GM19351 (cell line): ENCODE data around the gene CWH43.
"Not testable (repeated sequence)": the region's sequence is repeated elsewhere in the genome, so short reads cannot be mapped to it uniquely, and the experiment has no call there.

Source experiments
- ATAC-seq: cut with Tn5 transposase; IDR thresholded peaks from one replicate; pipeline ENCODE4 v1.9.1; 2021; ENCODE audit warnings: mild to moderate bottlenecking, moderate library complexity; ENCODE audit not compliant: unreplicated experiment

CWH43 gene

DNA sequence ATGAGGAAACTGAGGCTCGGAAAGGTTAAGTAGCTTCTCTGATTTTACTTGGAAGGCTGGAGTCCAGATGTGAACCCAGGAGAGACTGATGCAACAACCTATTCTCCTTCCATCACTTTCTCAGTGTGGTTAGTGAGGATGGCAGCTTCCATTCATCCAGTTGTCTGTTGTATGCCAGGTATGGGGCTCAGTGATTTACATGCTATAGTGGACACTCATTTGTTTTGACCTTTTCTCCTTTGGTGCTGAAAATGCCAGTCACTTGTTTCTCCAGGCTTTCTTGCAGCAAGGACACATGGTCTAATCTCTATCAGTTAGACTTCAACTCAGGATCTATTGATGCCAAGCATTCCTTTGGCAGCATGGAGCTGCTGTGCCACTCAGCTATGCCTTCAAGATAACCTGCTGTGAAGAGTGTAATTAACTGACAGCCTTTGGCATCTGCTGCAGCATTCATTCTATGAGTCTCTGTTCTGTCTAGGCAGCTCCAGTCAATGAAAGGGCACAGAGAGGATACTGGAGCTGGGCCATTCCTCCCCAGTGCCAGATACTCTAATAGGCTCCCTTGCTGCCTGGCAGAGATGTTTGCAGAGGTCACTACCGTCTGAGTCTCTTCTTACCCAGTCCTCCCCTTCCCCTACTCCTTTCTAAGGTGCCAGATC, 11.0 kb upstream of the CWH43 start:
- no peak for ATAC-seq

DNA sequence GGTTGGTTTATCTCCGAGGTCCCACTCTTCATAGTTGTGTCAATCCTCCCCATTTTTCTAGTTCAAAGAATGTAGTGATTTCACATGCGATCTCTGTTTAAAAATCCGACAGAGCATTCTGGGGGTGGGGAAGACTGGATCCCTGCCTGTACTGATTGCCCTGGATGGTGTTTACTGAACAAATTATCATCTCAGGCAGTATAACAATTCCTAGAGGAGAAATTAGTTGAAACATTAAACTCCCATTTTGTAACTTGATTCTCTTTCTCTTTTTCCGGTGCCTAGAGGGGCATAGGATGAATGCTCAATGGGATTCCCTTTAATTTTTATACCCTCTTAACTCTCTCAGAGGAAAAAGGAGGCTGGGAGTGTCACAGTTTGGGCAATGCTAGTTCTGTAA, 10.0 kb upstream of the CWH43 start:
- no peak for ATAC-seq

DNA sequence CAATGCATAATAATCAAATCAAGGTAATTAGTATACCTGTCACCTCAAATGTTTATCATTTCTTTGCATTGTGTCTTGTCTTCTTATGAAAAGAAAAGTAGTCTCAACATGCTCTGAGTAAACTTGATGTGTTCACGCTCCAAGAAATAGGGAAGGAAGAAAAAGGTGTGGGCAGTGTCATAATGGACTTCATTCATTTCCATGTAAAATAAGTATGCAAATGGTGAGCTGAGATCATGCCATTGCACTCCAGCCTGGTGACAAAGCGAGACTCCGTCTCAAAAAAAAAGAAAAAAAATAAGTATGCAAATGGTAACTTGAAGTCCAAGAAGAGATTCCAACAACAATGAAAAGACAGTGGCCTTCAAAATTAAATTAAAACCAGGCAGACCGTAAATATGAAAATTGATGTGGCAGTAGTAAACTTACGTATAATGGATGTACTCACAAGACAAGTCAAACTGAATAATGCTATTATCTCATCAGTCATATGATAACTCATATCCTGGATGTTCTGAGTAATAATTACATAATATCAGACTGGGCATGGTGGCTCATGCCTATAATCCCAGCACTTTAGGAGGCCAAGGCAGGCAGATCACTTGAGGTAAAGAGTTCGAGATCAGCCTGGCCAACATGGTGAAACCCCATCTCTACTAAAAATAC, 6.0 kb upstream of the CWH43 start:
- no peak for ATAC-seq

DNA sequence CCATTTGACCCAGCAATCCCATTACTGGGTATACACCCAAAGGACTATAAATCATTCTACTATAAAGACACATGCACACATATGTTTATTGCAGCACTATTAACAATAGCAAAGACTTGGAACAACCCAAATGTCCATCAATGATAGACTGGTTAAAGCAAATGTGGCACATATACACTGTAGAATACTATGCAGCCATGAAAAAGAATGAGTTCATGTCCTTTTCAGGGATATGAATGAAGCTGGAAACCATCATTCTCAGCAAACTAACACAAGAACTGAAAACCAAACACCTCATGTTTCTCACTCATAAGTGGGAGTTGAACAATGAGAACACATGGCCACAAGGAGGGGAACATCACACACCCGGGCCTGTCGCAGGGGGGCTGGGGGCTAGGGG, 2.1 kb upstream of the CWH43 start:
- ATAC-seq: not testable (repeated sequence)

DNA sequence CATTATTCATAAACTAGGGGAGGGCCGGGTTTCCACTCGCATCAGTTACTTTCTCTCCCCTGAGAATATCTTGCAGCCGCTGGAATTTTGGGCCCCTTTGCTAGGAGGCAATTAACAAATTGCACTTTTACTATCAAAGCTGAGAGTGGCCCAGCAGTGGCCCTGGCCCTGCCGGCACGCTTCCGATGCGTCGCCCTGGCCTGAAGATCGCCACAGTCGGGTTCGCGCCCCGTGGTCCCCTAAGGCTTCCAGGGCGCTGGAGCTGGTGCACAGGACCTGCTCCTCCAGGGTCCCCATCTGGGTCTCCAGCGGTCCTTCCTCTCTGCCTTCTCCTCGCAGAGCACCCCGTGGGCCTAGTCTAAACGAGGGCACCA, 486 bp upstream of the CWH43 start:
- no peak for ATAC-seq

DNA sequence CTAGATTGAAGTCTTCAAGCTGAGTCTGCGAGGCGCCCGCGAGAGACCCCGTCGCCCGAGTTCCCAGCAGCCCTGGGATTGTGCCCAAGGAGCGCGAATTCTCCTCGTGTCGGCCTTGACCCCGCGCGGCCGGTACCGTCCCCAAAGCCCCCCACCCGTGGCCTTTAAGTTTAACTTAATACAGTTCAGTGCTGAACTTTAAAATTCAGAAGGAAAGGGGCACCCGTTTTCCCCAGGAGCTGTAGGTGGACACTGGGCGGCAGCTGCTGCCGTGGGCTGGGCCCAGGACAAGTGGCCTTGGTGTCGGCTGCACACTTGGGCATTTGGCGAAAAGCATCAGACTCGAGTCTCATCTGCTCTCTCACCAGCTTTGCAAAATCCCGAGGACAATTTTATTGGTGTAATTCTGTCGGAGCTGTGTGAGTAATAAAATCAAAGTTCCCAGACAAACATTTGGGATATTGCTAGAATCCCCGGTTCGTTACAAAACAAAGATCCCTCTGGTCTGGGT, 634 bp downstream of the CWH43 start:
- ATAC-seq: no peak

DNA sequence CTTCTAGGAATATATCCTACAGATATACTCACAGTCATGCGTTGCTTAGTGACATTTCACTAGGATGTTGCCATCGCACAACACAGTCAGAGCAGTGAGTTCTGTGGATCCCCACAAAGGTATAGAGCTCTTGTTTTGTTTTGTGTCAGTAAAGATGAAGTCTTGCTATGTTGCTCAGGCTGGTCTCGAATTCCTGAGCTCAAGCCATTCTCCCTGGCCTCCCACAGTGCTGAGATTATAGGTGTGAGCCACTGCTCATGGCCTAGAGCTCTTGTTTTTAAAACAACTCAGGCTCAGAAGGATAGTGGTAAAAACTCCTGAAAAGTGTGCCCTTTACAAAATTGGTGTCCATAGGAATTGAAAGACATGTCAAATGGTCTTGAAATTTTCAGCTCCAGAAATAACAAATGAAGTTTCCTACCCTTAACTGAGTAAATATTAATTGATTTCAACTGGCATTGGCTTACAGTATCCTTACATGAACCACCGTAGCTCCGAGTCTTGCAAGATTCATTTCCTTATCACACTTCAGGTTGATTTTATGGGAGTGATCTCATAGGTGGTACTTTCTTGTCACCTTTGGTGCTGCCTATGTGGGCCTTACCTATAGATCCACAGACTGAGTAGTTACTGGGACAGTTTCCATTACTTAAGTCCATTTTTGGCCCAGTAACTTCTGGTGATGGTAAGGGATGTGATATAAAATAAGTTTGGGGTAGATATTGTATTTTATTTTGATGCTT, 3.6 kb downstream of the CWH43 start:
- ATAC-seq: no peak

DNA sequence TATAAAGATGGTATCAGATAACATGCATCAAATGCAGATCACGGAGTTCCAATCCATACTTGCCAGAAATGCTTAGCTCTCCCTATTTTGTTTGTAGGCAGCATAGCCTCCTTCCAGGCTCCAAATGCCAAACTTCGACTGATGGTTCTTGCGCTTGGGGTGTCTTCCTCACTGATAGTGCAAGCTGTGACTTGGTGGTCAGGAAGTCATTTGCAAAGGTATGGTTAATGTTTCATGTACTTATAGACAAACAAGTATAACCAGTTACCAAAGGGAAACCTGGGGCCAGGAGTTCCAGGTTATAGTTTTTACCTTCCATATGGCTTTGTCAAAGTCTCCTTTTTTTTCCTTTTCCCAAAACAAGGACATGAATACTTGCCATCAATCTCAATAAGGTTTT, 5.3 kb downstream of the CWH43 start:
- no peak for ATAC-seq

DNA sequence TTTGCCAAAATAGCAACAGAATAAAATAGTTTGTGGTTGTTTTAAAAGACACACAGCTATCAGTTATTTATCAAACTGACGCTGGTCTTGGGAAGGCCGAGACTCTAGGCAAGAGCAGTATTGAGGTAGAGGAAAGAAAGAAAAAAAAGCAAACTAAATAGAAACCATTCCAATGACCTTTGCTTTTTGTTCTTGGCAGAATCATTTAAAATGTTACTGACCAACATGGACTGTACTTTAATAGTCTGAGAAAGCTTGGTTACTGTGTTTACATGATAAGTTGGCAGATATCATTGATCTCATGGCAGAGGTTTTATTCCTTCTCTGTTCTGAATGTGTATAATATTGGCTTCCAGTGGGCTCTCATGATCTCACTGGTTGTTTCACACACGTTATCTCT, 11.9 kb downstream of the CWH43 start:
- no peak for ATAC-seq

DNA sequence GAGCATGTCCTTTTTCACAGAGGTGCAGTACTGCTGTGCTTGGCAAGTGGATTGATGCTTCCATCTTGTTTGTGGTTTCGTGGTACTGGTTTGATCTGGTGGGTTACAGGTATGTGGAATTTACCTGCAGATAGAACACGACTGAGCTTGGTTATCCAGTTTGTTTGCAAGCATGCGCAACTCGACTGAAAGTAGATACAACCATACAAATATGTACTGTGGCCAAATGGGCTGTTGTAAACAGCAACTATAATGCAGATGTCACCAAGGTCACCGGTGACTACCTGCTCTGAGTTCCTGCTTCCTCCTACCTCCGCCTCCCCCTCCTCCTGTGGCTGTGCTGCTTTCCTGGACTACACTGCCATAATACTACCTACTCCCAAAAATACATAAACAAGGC, 12.4 kb downstream of the CWH43 start:
- ATAC-seq: no peak

DNA sequence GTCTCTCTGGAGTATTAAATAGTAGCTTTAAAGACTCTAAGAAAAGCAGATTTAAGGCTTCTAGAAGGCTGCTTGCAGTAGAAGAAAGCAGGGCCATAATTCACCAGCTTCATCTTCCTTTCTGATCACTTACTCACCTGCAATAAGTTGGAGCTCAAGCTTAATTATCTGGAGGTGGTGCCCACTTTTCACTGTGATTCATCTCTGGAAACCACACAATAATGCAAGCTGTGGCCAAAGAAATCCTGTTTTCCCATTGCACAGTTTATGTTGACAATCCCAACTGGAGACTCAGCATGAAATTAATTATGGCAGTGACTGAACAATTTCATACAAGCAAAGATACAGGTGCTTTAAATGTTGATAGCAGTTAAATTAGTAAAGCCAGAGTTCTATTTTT, 14.7 kb downstream of the CWH43 start:
- no peak for ATAC-seq

DNA sequence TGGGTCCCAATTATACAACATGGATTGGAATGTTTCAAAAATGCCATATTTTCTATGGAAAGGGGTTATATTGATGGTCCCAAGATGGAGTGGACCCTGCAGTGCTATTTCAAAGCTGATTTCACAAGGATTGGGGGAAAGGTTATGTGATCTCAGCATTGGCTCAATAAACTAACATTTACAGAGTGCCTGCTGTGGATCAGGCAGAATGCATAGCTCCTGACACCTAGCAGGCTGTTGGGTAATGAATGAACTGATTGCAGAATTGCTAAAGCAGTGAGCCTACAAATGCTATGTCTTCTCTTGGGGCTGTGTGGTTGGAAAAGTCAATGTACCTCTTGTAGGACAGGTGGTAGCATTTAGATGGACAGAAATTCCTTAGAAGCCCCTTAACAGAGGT, 16.9 kb downstream of the CWH43 start:
- no peak for ATAC-seq

DNA sequence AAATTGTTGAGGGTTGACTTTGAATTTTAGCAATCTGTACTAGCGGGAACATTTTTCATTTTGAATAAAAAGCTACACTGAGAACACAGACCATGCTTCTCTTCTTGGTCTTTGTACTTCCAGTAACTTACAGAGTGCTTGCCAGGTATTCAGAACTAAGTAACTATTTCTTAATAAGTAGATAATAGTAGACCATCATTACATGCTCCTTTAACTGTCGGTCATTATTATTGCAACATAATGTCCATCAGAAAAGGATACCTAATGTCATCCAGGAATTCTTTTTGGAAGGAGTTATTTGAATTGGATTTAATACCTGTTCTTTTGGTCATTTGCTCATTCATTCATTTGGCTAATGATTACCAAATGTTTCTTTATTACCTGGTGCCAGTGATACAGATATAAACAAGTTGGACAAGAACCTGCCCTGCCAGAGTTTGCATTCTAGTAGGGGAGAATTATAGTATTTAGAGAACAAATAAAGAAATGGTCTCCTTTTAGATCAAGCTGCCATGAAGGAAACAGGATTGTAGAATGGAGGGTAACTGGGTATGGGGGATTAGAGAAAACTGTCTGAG, 32.7 kb downstream of the CWH43 start:
- no peak for ATAC-seq

DNA sequence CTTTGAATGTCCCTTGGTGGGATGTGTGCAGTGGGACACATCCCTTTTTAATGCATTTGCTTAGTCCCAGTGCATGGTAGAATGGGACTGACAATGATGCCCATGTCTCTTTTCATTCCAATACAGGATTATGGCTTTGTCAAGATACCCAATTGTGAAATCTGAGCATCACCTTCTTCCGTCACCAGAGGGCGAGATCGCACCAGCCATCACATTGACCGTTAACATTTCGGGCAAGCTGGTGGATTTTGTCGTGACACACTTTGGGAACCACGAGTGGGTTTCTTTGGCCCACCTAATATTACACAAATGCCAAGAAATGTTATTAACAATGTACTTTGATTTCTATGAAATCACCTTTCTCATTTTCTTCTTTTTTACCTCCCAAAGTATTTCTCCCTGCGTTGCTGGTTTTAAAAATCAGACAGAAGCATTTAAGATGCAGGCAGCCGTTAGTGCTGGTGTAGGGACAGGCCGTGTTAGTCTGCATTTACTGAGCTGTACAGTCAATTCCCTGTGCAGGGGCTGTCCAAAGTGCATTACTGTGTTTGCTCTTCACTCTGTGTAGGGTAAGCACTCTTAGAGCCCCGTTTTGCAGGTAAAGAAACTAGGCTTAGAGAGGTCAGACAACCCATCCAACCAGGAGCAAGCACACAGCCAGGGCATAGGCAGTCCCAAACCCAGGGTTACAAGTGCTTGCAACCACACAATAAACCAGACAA, 46.5 kb downstream of the CWH43 start:
- ATAC-seq: no peak

DNA sequence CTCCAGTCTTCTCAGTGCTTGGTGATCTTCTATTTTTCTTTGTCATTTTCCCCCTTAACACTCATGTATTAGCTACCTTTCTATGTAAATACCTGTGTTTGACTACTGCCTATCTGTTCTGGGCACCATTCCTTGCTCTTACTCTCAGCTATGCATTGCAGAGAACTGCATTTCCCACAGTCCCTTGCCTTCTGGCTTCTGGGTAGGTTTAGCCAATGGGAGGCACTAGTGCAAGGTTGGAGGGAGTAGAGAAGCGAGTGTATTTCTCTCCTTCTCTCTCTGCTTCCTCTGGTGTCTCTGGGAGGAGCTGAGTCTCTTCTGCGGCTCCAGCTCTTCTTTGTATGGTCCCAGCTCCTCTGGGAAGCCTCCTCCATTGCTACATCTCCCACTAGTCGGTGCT, 50.5 kb downstream of the CWH43 start:
- ATAC-seq: no peak

DNA sequence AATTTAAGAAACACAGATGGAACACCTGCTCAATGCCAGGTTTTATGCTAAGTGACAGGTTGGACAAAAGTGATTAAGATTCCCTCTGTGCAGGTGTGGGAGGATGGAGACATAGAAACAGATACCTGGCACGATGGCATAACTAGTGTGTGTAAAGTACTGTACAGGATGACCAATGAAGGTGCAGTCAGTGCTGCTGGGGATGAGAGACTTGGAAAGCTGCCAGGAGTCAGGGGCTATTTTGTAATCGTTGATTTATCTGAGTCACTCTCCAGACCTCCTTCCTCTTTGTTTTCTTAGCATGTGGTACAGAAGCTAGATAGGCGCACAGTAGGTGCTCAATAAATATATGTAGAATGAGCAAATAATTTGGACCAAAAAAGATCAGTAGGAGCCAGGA, 58.2 kb downstream of the CWH43 start:
- ATAC-seq: no peak

DNA sequence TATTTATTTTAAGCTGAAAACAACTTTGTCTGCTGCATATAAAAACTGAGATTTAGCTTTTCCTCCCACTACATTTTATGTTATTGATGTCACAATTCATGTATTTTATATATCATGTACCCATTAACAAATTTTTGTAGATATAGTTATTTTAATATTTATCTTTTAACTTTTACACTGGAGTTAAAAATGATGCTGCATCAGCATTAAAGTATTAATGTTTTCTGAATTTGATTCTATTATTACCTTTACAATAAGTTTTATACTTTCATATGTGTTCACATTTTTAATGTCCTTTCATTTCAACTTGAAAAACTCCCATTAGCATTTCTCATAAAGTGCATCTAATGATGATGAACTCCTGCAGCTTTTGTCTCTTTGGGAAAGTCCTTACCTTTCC, 72.2 kb downstream of the CWH43 start:
- no peak for ATAC-seq

DNA sequence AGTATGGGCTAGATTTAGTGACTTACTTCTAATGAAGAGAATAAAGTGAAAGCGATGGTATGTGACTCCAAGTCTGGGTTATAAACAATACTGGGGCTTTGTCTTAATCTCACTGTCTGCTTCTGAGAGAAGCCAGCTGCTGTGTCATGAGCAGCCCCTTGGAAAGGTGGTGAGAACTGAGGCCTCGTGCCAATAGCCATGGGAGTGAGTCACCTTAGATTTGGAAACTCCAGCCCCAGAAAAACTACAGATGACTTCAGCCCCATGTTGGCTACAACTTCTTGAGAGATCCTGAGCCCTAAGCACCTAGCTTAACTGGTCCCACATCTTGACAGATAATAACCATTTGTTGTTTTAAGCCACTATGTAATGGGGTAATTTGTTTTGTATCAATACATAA, 77.6 kb downstream of the CWH43 start:
- no peak for ATAC-seq

DNA sequence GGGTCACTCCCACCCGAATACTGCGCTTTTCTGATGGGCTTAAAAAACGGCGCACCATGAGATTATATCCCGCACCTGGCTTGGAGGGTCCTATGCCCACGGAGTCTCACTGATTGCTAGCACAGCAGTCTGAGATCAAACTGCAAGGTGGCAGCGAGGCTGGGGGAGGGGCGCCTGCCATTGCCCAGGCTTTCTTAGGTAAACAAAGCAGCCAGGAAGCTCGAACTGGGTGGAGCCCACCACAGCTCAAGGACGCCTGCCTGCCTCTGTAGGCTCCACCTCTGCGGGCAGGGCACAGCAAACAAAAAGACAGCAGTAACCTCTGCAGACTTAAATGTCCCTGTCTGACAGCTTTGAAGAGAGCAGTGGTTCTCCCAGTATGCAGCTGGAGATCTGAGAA, 86.1 kb downstream of the CWH43 start:
- not testable (repeated sequence) for ATAC-seq

DNA sequence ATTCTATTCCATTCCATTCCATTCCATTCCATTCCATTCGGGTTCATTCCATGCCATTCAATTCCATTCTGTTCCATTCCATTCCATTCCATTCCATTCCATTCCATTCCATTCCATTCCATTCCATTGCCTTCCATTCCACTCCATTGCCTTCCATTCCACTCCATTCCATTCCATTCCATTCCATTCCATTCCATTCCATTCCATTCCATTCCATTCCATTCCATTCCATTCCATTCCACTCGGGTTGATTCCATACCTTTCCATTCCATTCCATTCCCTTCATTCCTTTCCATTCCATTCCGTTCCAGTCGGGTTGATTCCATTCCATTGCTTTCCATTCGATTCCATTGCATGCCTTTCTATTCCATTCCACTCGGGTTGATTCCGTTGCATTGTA, 105.8 kb downstream of the CWH43 start:
- ATAC-seq: not testable (repeated sequence)

DNA sequence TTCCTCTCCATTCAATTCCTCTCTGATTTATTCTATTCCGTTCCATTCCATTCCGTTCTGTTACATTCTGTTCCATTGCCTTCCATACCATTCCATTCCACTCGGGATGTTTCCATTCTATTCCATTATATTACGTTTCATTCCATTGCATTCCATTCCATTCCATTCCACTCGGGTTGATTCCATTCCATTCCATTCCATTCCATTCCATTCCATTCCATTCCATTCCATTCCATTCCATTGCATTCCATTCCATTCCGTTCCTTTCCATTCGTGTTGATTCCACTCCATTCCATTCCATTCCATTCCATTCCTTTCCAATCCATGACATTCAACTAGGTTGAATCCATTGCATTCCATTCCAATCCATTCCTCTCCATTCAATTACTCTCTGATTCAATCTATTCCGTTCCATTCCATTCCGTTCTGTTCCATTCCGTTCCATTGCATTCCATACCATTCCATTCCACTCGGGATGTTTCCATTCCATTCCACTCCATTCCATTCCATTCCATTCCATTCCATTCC, 106.6 kb downstream of the CWH43 start:
- peak; percentile 48 for ATAC-seq
